ENCODE data around the gene LRRFIP1. TPM values are rescaled to one million over a fixed set of nuclear protein-coding genes. Genes with fewer than 3 reads are reported as not detected.

The LRRFIP1 gene
- total RNA-seq, 4 donors from 2014 or later = 142 to 213 (median 191) TPM

DNA sequence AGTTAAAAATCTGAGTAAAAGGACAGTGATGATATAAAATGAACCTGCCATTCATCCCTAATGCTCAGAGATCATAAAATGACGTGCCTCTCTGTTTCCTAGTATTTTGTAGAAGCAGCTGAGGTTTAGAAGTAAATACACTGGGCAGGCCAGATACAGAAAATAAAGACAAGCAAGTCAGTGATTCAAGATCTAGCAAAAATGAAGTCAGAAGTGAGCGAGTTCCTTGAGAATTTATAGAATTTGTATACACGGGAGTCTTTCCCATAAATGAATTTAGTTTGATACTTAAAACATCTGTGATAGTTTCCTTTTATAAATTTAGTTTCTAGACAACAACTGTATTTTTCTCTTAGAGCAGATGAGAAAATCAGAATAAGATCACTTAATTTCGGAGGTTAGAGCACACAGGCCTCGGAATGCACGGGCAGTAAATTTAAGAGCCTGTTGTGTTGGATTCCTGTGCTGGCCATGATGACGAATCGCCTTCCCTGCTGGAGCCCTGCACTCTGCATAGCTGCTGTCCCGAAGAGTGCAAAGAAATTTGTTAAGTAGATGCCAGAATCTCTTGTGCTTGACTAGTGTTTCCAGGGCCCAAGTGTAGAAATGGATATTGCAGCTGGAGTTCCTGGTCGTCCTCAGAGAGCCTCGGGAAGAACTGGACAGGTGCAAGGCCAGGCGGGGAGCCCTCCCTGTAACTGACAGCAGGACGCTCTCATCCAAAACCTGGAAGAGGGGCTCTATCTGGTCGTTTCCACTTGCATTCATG lies 87.5 kb downstream of the LRRFIP1 start:
- peaks cover 0 to 37% (median 22%) of the 10 kb centered on the region in 4 donors for H3K36me3 ChIP-seq
- H3K4me1 ChIP-seq = peaks cover 57 to 84% (median 73%) of the 10 kb centered on the region in 4 donors
- no peak for DNase-seq (ENCODE audit: extremely low spot score)
- peak overlapping the region; percentile 3 to 39 (median 34) for H3K4me3 ChIP-seq
- peak; percentile 43 to 48 for TF ChIP-seq POLR2AphosphoS5 (IDR thresholded peaks at IDR 0.05)
- TF ChIP-seq, protein P1, sequence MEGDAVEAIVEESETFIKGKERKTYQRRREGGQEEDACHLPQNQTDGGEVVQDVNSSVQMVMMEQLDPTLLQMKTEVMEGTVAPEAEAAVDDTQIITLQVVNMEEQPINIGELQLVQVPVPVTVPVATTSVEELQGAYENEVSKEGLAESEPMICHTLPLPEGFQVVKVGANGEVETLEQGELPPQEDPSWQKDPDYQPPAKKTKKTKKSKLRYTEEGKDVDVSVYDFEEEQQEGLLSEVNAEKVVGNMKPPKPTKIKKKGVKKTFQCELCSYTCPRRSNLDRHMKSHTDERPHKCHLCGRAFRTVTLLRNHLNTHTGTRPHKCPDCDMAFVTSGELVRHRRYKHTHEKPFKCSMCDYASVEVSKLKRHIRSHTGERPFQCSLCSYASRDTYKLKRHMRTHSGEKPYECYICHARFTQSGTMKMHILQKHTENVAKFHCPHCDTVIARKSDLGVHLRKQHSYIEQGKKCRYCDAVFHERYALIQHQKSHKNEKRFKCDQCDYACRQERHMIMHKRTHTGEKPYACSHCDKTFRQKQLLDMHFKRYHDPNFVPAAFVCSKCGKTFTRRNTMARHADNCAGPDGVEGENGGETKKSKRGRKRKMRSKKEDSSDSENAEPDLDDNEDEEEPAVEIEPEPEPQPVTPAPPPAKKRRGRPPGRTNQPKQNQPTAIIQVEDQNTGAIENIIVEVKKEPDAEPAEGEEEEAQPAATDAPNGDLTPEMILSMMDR (IDR thresholded peaks at IDR 0.05) = no peak
- WGBS = 29% methylated on average over 14 of the region's 14 CpGs
- intact Hi-C loops (cut with DNase I) = no loop called here
- no peaks in the 10 kb centered on the region for H3K27me3 ChIP-seq
- H3K9me3 ChIP-seq = no peaks in the 10 kb centered on the region
- H3K27ac ChIP-seq (replicated peaks in 1 of 4) = peak overlapping the region; percentile 79 to 86 (median 83)

DNA sequence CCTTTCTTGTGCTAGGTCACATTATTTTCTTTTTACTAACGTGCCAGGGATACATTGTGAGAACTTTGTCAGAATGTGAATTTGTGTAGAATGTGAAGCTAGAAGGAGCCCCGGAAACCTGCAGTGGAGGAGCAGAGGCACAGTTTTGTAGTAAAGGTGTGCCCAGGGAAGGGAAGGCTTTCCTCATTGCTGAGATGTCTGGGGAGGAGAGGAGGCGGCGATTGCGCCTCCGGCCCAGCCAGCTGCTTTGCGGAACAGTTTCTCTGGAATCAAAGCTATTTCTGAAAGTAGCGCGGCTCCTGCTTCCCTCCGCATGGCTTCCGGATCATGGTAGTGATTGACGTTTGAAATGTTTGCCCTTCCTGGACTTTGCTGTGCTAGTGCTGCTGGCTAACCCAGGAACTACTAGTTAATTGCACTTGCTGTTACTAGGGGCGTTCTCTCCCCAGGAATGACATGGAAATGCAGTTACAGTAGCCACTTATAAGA lies 88.1 kb downstream of the LRRFIP1 start:
- no peaks in the 10 kb centered on the region for H3K9me3 ChIP-seq
- intact Hi-C loops (cut with DNase I) = no loop called here
- WGBS = 30% methylated on average over 13 of the region's 13 CpGs
- H3K4me3 ChIP-seq = peak overlapping the region; percentile 3 to 39 (median 34)
- no peak for DNase-seq (ENCODE audit: extremely low spot score)
- H3K36me3 ChIP-seq = peaks cover 0 to 30% (median 18%) of the 10 kb centered on the region in 4 donors
- H3K27ac ChIP-seq (replicated peaks in 1 of 4) = peak overlapping the region; percentile 79 to 86 (median 83)
- peaks cover 57 to 88% (median 73%) of the 10 kb centered on the region in 4 donors for H3K4me1 ChIP-seq
- TF ChIP-seq, protein P1 (IDR thresholded peaks at IDR 0.05) = no peak
- TF ChIP-seq POLR2AphosphoS5 (IDR thresholded peaks at IDR 0.05) = peak in 1 of 2 donors; percentile 3
- no peaks in the 10 kb centered on the region for H3K27me3 ChIP-seq

DNA sequence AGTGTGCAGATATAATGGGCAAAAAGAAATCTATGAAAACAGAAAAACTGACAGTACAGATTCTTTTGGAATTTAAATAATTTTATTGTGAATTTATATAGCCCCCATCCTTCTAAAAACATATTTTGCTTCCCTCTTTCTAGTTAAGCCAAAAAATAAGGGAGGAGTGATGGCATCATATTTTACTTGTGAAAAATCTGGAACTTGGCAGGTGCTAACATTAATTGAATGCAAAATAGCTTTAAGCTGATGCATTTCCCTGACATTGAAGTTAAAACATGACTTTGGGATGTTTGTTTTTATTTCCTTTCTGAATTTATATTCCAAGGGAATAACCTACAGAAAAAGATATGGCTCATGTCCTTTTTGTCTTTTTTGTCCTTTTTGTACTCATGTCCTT lies 88.6 kb downstream of the LRRFIP1 start:
- peaks cover 0 to 25% (median 17%) of the 10 kb centered on the region in 4 donors for H3K36me3 ChIP-seq
- H3K4me3 ChIP-seq = peak overlapping the region in 1 of 4 donors; percentile 38
- peak overlapping the region; percentile 79 to 86 (median 83) for H3K27ac ChIP-seq (replicated peaks in 1 of 4)
- H3K4me1 ChIP-seq = peaks cover 57 to 89% (median 73%) of the 10 kb centered on the region in 4 donors
- TF ChIP-seq EP300 (IDR thresholded peaks at IDR 0.05) (no peak), POLR2AphosphoS5 (IDR thresholded peaks at IDR 0.05) (no peak), POLR2A (IDR thresholded peaks at IDR 0.05; ENCODE audit: low read depth) (no peak)
- TF ChIP-seq, protein P1 (IDR thresholded peaks at IDR 0.05) = no peak
- DNase-seq (ENCODE audit: extremely low spot score) = no peak
- H3K9me3 ChIP-seq = no peaks in the 10 kb centered on the region
- no peaks in the 10 kb centered on the region for H3K27me3 ChIP-seq
- intact Hi-C loops (cut with DNase I) = no loop called here

DNA sequence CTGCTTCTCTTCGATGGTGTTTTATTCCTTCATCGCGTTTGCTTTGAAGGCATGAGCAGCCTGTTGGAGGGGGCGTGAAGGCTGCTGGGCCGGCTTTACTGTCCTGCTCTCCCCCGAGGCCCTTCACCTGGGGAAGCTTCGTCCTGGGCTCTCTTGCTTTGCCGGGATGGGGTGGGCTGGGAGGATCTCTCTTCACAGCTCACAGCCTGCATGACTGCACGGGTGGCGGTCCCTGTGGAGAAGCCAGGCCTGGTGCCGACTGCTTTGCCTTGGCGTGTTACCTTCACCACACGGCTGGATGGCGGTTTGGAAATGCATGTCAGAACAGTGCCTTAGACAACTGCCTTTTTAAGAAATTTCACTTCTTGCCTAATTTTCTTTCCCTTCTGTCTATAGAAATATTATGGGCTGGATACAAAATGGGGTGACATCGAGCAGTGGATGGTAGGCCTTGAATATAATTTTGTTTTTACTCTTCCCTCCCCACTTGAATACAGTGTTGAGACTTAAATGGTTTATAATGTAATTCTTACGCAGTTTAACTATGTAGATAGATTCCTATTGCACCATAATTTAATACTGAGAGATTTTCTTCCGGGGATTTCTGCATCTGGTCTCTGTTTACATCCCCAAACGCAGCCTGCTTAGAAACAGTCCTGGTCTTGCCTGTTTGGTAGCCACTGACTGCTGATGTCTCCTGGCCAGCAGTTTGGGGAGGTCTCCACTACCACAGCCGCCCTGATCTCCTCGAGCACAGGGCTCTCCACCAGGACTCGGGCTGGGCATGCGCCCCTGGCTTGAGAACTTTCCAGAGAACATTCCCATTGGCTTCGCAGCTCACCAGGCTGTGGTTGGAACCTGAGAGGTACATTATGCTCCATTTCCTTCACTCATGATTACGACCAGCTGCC lies 90.2 kb downstream of the LRRFIP1 start:
- no peak overlapping the region for H3K4me3 ChIP-seq
- 86% methylated on average over 21 of the region's 24 CpGs for WGBS

DNA sequence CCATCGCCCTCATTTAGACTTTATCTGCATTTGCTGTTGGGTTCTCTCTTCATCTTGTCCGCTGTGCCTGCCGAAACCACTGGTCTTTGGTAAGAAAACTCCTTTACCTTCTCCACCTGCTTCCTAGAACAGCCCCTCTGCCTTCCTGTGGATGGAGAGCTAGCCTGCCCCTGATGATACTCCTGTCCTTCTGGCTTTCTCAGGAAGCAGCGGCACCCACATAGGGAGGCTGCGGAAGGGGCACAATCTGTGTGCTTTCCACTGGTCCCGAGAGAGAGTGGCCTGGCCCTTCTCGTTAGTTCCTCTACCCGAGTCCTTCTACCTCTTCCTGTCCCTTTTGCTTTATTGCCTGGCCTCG lies 90.9 kb downstream of the LRRFIP1 start:
- TF ChIP-seq POLR2A (IDR thresholded peaks at IDR 0.05; ENCODE audit: low read depth) = no peak
- TF ChIP-seq, protein P1 (IDR thresholded peaks at IDR 0.05) = no peak
- TF ChIP-seq EP300 (IDR thresholded peaks at IDR 0.05) = no peak
- TF ChIP-seq POLR2AphosphoS5 (IDR thresholded peaks at IDR 0.05) = no peak
- DNase-seq (ENCODE audit: extremely low spot score) = no peak

More for the DNA sequence above, 90.2 kb downstream of the LRRFIP1 start:
- DNase-seq (ENCODE audit: extremely low spot score) = no peak
- Histone ChIP-seq H3K9me3 (no peaks in the 10 kb centered on the region), H3K27me3 (no peaks in the 10 kb centered on the region), H3K27ac (replicated peaks in 1 of 4) (peak overlapping the region; percentile 79 to 86 (median 83)), H3K4me1 (peaks cover 58 to 89% (median 75%) of the 10 kb centered on the region in 4 donors), H3K36me3 (peaks cover 0 to 13% (median 7%) of the 10 kb centered on the region in 4 donors)
- intact Hi-C loops (cut with DNase I) = no loop called here
- no peak for TF ChIP-seq POLR2A (IDR thresholded peaks at IDR 0.05; ENCODE audit: low read depth)
- TF ChIP-seq POLR2AphosphoS5 (IDR thresholded peaks at IDR 0.05) = peak in 1 of 2 donors; percentile 19

More for the DNA sequence above, 90.9 kb downstream of the LRRFIP1 start:
- Histone ChIP-seq H3K9me3 (no peaks in the 10 kb centered on the region), H3K27me3 (no peaks in the 10 kb centered on the region), H3K27ac (replicated peaks in 1 of 4) (peak overlapping the region; percentile 79 to 86 (median 83)), H3K4me3 (no peak overlapping the region), H3K4me1 (peaks cover 53 to 89% (median 75%) of the 10 kb centered on the region in 4 donors), H3K36me3 (peaks cover 0 to 15% (median 7%) of the 10 kb centered on the region in 4 donors)
- WGBS = 88% methylated on average over 9 of the region's 9 CpGs
- intact Hi-C loops (cut with DNase I) = no loop called here

Data from esophagus muscularis mucosa (tissue), 4 donors.